Measurements from ENCODE around the gene CELSR1.

CELSR1 gene

DNA sequence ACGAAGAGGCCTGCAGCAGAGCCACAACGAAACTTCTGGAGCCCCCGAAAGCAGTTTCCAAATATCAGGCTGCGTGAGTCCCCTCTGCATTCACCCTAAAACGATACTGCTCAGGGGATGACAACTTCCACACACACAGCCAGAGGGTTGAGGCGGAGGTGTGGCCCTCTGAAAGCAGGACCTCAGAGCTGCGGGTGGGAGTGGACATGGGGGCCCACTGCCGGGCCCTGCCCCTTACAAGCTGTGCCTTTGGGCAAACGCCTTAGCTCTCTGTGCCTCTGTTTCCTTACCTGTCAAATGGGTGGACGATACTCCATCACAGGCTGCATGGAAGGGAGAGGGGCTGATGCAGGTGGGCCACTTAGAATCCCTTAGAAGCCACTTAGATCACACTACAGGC, 148.8 kb downstream of the CELSR1 start:
- H3K27ac ChIP-seq (ENCODE audit: low read depth, low read length), result no peak overlapping the region
- H3K9me2 ChIP-seq (replicated peaks; ENCODE audit: control insufficient read depth, low read length), result no peaks in the 10 kb centered on the region
- H3K9me3 ChIP-seq (ENCODE audit: control insufficient read depth, insufficient read depth, low read length), result no peaks in the 10 kb centered on the region
- no peaks in the 10 kb centered on the region for H4K20me1 ChIP-seq (ENCODE audit: control insufficient read depth, insufficient read depth, low read depth, low read length)
- H3K79me2 ChIP-seq (ENCODE audit: control insufficient read depth, low read length), result no peaks in the 10 kb centered on the region
- no peaks in the 10 kb centered on the region for H3F3A ChIP-seq (ENCODE audit: control insufficient read depth, insufficient read depth)
- no peaks in the 10 kb centered on the region for H3K4me1 ChIP-seq (ENCODE audit: control insufficient read depth, low read length)
- no peaks in the 10 kb centered on the region for H3K36me3 ChIP-seq (ENCODE audit: control insufficient read depth, low read length)
- H3K4me3 ChIP-seq (ENCODE audit: low read length), result no peak overlapping the region
- no peaks in the 10 kb centered on the region for H3K27me3 ChIP-seq (ENCODE audit: control insufficient read depth, low read length)
- no peak for TF ChIP-seq EZH2phosphoT487 (IDR thresholded peaks at IDR 0.05; ENCODE audit: borderline replicate concordance, low read length)
- TF ChIP-seq, protein P1, sequence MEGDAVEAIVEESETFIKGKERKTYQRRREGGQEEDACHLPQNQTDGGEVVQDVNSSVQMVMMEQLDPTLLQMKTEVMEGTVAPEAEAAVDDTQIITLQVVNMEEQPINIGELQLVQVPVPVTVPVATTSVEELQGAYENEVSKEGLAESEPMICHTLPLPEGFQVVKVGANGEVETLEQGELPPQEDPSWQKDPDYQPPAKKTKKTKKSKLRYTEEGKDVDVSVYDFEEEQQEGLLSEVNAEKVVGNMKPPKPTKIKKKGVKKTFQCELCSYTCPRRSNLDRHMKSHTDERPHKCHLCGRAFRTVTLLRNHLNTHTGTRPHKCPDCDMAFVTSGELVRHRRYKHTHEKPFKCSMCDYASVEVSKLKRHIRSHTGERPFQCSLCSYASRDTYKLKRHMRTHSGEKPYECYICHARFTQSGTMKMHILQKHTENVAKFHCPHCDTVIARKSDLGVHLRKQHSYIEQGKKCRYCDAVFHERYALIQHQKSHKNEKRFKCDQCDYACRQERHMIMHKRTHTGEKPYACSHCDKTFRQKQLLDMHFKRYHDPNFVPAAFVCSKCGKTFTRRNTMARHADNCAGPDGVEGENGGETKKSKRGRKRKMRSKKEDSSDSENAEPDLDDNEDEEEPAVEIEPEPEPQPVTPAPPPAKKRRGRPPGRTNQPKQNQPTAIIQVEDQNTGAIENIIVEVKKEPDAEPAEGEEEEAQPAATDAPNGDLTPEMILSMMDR (IDR thresholded peaks at IDR 0.05; ENCODE audit: low read depth, low read length, poor library complexity, severe bottlenecking), result no peak
- no peak overlapping the region for H3K4me2 ChIP-seq (ENCODE audit: low read length)

DNA sequence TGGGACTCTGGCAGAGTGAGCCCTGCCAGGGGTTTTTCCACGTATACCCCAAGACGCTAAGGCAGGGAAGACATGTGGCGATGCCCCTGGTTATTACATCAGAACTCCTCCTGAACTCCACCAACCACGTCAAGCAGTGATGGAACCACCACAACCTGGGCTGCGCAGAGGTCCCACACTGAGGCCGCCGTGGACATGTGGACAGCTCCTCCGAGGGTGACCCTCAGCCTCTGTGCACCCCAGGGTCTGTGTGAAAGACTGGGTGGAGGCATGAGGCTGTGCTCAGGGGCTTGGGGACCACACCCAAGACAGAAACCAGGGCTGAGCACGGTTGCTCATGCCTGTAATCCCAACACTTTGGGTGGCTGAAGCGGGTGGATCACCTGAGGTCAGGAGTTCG, 149.7 kb downstream of the CELSR1 start:
- H3K27me3 ChIP-seq (ENCODE audit: control insufficient read depth, low read length), result no peaks in the 10 kb centered on the region
- H3K9me2 ChIP-seq (replicated peaks; ENCODE audit: control insufficient read depth, low read length), result no peaks in the 10 kb centered on the region
- TF ChIP-seq, protein P1 (IDR thresholded peaks at IDR 0.05; ENCODE audit: low read depth, low read length, poor library complexity, severe bottlenecking), result no peak
- TF ChIP-seq EZH2phosphoT487 (IDR thresholded peaks at IDR 0.05; ENCODE audit: borderline replicate concordance, low read length), result no peak
- H3K4me1 ChIP-seq (ENCODE audit: control insufficient read depth, low read length), result no peaks in the 10 kb centered on the region
- H3K27ac ChIP-seq (ENCODE audit: low read depth, low read length), result no peak overlapping the region
- H3K79me2 ChIP-seq (ENCODE audit: control insufficient read depth, low read length), result no peaks in the 10 kb centered on the region
- H3F3A ChIP-seq (ENCODE audit: control insufficient read depth, insufficient read depth), result no peaks in the 10 kb centered on the region
- no peaks in the 10 kb centered on the region for H3K36me3 ChIP-seq (ENCODE audit: control insufficient read depth, low read length)
- H3K9me3 ChIP-seq (ENCODE audit: control insufficient read depth, insufficient read depth, low read length), result no peaks in the 10 kb centered on the region
- no peak overlapping the region for H3K4me3 ChIP-seq (ENCODE audit: low read length)
- H3K4me2 ChIP-seq (ENCODE audit: low read length), result no peak overlapping the region
- H4K20me1 ChIP-seq (ENCODE audit: control insufficient read depth, insufficient read depth, low read depth, low read length), result no peaks in the 10 kb centered on the region

DNA sequence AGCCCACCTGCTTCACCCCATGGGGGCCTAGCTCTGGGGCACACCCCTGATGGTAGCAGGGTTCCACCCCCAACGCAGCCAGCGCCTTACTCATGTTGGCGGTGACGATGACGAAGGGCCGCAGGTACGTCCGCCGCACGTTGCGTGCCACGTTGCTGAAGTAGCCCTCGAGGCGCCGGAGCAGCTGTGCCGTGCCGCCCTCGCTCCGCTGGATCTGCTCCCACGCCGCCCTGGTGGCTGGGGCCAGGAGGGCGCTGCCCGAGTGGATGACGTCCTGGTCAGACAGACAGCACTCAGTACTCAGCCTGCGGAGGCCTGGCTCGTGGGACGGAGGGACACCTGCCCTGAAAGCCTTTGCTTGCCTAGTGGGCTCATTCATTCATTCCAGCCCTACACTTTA, 151.1 kb downstream of the CELSR1 start:
- Histone ChIP-seq H3K27ac (ENCODE audit: low read depth, low read length) (no peak overlapping the region), H3K79me2 (ENCODE audit: control insufficient read depth, low read length) (no peaks in the 10 kb centered on the region), H3K9me3 (ENCODE audit: control insufficient read depth, insufficient read depth, low read length) (no peaks in the 10 kb centered on the region), H3K9me2 (replicated peaks; ENCODE audit: control insufficient read depth, low read length) (no peaks in the 10 kb centered on the region), H3K4me3 (ENCODE audit: low read length) (no peak overlapping the region), H3K27me3 (ENCODE audit: control insufficient read depth, low read length) (no peaks in the 10 kb centered on the region), H3K4me2 (ENCODE audit: low read length) (no peak overlapping the region), H3F3A (ENCODE audit: control insufficient read depth, insufficient read depth) (no peaks in the 10 kb centered on the region), H3K4me1 (ENCODE audit: control insufficient read depth, low read length) (no peaks in the 10 kb centered on the region), H3K36me3 (ENCODE audit: control insufficient read depth, low read length) (no peaks in the 10 kb centered on the region), H4K20me1 (ENCODE audit: control insufficient read depth, insufficient read depth, low read depth, low read length) (no peaks in the 10 kb centered on the region)
- TF ChIP-seq EZH2phosphoT487 (IDR thresholded peaks at IDR 0.05; ENCODE audit: borderline replicate concordance, low read length), result no peak
- TF ChIP-seq, protein P1 (IDR thresholded peaks at IDR 0.05; ENCODE audit: low read depth, low read length, poor library complexity, severe bottlenecking), result no peak

DNA sequence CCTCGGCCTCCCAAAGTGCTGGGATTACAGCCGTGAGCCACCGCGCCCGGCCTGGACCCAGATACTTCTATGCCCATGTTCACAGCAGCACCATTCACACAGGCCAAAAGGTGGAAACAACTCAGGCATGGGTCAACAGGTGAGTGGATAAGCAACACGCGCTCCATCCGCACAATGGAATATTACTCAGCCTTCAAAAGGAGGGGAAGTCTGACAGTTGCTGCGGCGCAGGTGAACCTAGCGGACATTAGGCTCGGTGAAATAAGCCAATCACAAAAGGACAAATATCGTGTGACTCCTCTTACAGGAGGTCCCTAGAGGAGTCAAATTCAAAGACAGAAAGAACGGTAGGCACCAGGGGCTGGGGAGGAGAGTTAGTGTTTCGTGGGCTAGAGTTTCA, 154.9 kb downstream of the CELSR1 start:
- no peaks in the 10 kb centered on the region for H3K4me1 ChIP-seq (ENCODE audit: control insufficient read depth, low read length)
- H3K27ac ChIP-seq (ENCODE audit: low read depth, low read length), result no peak overlapping the region
- H3K9me2 ChIP-seq (replicated peaks; ENCODE audit: control insufficient read depth, low read length), result no peaks in the 10 kb centered on the region
- no peaks in the 10 kb centered on the region for H3K36me3 ChIP-seq (ENCODE audit: control insufficient read depth, low read length)
- TF ChIP-seq EZH2phosphoT487 (IDR thresholded peaks at IDR 0.05; ENCODE audit: borderline replicate concordance, low read length), result no peak
- TF ChIP-seq, protein P1 (IDR thresholded peaks at IDR 0.05; ENCODE audit: low read depth, low read length, poor library complexity, severe bottlenecking), result no peak
- H3K27me3 ChIP-seq (ENCODE audit: control insufficient read depth, low read length), result no peaks in the 10 kb centered on the region
- no peak overlapping the region for H3K4me2 ChIP-seq (ENCODE audit: low read length)
- H4K20me1 ChIP-seq (ENCODE audit: control insufficient read depth, insufficient read depth, low read depth, low read length), result no peaks in the 10 kb centered on the region
- H3K79me2 ChIP-seq (ENCODE audit: control insufficient read depth, low read length), result no peaks in the 10 kb centered on the region
- H3K9me3 ChIP-seq (ENCODE audit: control insufficient read depth, insufficient read depth, low read length), result no peaks in the 10 kb centered on the region
- H3F3A ChIP-seq (ENCODE audit: control insufficient read depth, insufficient read depth), result no peaks in the 10 kb centered on the region
- no peak overlapping the region for H3K4me3 ChIP-seq (ENCODE audit: low read length)

All from DOHH2 (cell line).